B cell (primary cell): ENCODE data around the gene CXCL12.

ENCODE experiments used
- EZH2 ChIP-seq: IDR thresholded peaks from 2 replicates; pipeline ENCODE4 v1.6.1; 2012; ENCODE audit warnings: borderline replicate concordance, low read depth, mild to moderate bottlenecking, moderate library complexity, low read length; ENCODE audit not compliant: insufficient read depth, poor library complexity, severe bottlenecking
- TF ChIP-seq, protein P1 (sequence below): fragments of 200-600 bp; IDR thresholded peaks from one replicate; pipeline ENCODE4 v1.8.0; 2022; ENCODE audit warnings: antibody characterized with exemption, mild to moderate bottlenecking

DNA sequence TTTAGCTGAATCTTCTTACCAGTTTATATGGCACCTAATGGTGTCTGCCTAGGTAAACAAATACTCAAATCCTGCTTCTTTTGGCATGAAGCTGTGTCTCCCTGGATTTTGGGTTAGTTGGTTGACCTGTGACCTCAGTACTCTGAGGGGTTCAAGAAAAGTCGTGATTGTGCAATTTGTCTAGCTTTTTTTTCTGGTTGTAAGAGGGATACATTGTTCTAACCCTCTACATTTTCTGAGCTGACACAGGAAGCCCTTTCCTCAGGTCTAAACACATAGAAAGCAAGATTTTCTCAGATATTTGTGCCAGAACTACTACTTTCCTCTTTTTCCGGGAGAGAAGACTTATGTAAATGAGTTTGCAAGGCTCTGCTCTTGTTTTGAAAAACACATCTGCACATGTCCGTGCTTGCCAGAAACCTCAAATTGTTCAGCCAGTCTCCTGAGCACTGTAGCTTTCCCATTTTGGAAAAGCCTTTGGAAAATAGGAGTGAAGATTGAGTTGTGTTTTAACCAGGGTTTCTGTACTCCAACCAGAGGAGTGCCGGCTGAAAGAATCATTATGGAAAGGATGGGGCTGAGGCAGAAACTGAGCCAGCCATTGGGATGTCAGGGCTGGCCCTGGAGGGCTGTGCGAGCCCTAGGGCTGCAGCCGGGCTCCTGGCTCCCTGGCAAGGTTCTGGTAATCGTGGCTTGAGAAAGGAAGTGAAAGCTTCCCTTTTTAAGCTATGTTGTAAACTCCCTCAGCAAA lies 31.3 kb upstream of the CXCL12 start:
- TF ChIP-seq, protein P1, sequence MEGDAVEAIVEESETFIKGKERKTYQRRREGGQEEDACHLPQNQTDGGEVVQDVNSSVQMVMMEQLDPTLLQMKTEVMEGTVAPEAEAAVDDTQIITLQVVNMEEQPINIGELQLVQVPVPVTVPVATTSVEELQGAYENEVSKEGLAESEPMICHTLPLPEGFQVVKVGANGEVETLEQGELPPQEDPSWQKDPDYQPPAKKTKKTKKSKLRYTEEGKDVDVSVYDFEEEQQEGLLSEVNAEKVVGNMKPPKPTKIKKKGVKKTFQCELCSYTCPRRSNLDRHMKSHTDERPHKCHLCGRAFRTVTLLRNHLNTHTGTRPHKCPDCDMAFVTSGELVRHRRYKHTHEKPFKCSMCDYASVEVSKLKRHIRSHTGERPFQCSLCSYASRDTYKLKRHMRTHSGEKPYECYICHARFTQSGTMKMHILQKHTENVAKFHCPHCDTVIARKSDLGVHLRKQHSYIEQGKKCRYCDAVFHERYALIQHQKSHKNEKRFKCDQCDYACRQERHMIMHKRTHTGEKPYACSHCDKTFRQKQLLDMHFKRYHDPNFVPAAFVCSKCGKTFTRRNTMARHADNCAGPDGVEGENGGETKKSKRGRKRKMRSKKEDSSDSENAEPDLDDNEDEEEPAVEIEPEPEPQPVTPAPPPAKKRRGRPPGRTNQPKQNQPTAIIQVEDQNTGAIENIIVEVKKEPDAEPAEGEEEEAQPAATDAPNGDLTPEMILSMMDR = no peak
- TF ChIP-seq EZH2 = no peak
